Smooth muscle cell (in vitro differentiated cells): ENCODE data around the gene STXBP3. TPM values are rescaled to one million over a fixed set of nuclear protein-coding genes. Genes with fewer than 3 reads are reported as not detected.

Experiments
- DNase-seq: peaks from one replicate; lab custom pipeline; 2025; ENCODE audit not compliant: unreplicated experiment; lab: John Stamatoyannopoulos, UW
- H2AFZ ChIP-seq: fragments of 200-600 bp; sonication (generic); 2 replicates; pipeline ENCODE4 v1.6.0; 2016; ENCODE audit warnings: antibody characterized with exemption, low read depth, mild to moderate bottlenecking
- H3F3A ChIP-seq: fragments of 200-600 bp; sonication (generic); 2 replicates; pipeline ENCODE4 v1.6.0; 2017; ENCODE audit warnings: antibody characterized with exemption, low read depth
- H3K27ac ChIP-seq: fragments of 200-600 bp; sonication (generic); 2 replicates; pipeline ENCODE4 v1.5.1; 2016; ENCODE audit warnings: low read depth, mild to moderate bottlenecking
- H3K27me3 ChIP-seq: fragments of 200-600 bp; sonication (generic); 2 replicates; pipeline ENCODE4 v1.6.1; 2016; ENCODE audit warnings: low read depth, mild to moderate bottlenecking
- H3K36me3 ChIP-seq: fragments of 200-600 bp; sonication (generic); 2 replicates; pipeline ENCODE4 v1.5.1; 2016; ENCODE audit warnings: low read depth
- H3K4me1 ChIP-seq: fragments of 200-600 bp; sonication (generic); 2 replicates; pipeline ENCODE4 v1.5.1; 2016; ENCODE audit warnings: low read depth
- H3K4me2 ChIP-seq: fragments of 200-600 bp; sonication (generic); 2 replicates; pipeline ENCODE4 v1.6.0; 2016; ENCODE audit warnings: mild to moderate bottlenecking
- H3K4me3 ChIP-seq: fragments of 200-600 bp; sonication (generic); 2 replicates; pipeline ENCODE4 v1.5.1; 2016; ENCODE audit warnings: mild to moderate bottlenecking
- H3K79me2 ChIP-seq: fragments of 200-600 bp; sonication (generic); 2 replicates; pipeline ENCODE4 v1.6.0; 2016; ENCODE audit warnings: low read depth, mild to moderate bottlenecking
- H3K9ac ChIP-seq: fragments of 200-600 bp; sonication (generic); 2 replicates; pipeline ENCODE4 v1.6.0; 2016; ENCODE audit warnings: low read depth
- H3K9me3 ChIP-seq: fragments of 200-600 bp; sonication (generic); replicated peaks from 2 replicates; pipeline ENCODE4 v1.5.1; 2016; ENCODE audit warnings: low read depth
- H4K20me1 ChIP-seq: fragments of 200-600 bp; sonication (generic); 2 replicates; pipeline ENCODE4 v1.6.0; 2016; ENCODE audit warnings: low read depth
- CTCF ChIP-seq: fragments of 200-600 bp; sonication (generic); IDR thresholded peaks from 2 replicates; pipeline ENCODE4 v1.5.1; 2017; ENCODE audit warnings: borderline replicate concordance, mild to moderate bottlenecking, antibody characterized with exemption; ENCODE audit not compliant: insufficient read depth, poor library complexity, severe bottlenecking
- WGBS: methylation state at CpG from one replicate; pipeline ENCODE4 v1.1.7; 2016; ENCODE audit warnings: low lambda C conversion rate; 5-methylcytosine and 5-hydroxymethylcytosine counted together
- polyA plus RNA-seq: library from polyadenylated mRNA; unstranded; fragments of >200 nt; fragmentation: Nextera tagmentation; extraction: Ambion mirVana; gene quantifications from 2 replicates; pipeline ENCODE4 v1.2.1, GENCODE V29; 2016
- total RNA-seq: library from RNA; depleted of rRNA; stranded (reverse); fragments of >200 nt; gene quantifications from 2 replicates; pipeline ENCODE4 v1.2.3, GENCODE V29; 2014

The STXBP3 gene
- total and polyA plus RNA-seq, 2 experiments from 2014 or later, result 27.9 to 69.8 TPM

GRCh38 chr1:108703939-108704338, 42.5 kb upstream of the STXBP3 start:
- Histone ChIP-seq H3K9ac (no peak overlapping the region), H3K79me2 (no peaks in the 10 kb centered on the region), H3K27ac (peak overlapping the region; percentile 21), H3F3A (peaks cover 37% of the 10 kb centered on the region), H4K20me1 (no peaks in the 10 kb centered on the region), H3K4me3 (no peak overlapping the region), H3K4me1 (no peaks in the 10 kb centered on the region), H3K4me2 (no peak overlapping the region), H3K27me3 (no peaks in the 10 kb centered on the region), H2AFZ (no peak overlapping the region), H3K9me3 (no peaks in the 10 kb centered on the region), H3K36me3 (peaks cover 17% of the 10 kb centered on the region)
- no peak for DNase-seq
- WGBS, result 70% methylated on average over 6 of the region's 6 CpGs
- TF ChIP-seq CTCF, result no peak

- no peaks in the 10 kb centered on the region for H3K4me1 ChIP-seq
- H3K4me3 ChIP-seq, result no peak overlapping the region
- DNase-seq, result no peak
These were observed 42.0 kb upstream of the STXBP3 start for GRCh38 chr1:108704496-108704895.

GRCh38 chr1:108706643-108707042, 39.8 kb upstream of the STXBP3 start:
- no peak for DNase-seq
- Histone ChIP-seq H3K27me3 (no peaks in the 10 kb centered on the region), H3K27ac (no peak overlapping the region), H3F3A (peaks cover 14% of the 10 kb centered on the region), H3K9ac (no peak overlapping the region), H3K36me3 (no peaks in the 10 kb centered on the region), H3K4me1 (no peaks in the 10 kb centered on the region), H3K9me3 (no peaks in the 10 kb centered on the region), H4K20me1 (no peaks in the 10 kb centered on the region), H2AFZ (no peak overlapping the region), H3K79me2 (no peaks in the 10 kb centered on the region), H3K4me3 (no peak overlapping the region), H3K4me2 (no peak overlapping the region)
- WGBS, result 100% methylated on average over 3 of the region's 3 CpGs
- TF ChIP-seq CTCF, result no peak

More at GRCh38 chr1:108704496-108704895, 42.0 kb upstream of the STXBP3 start:
- no peak overlapping the region for H3K4me2 ChIP-seq
- peaks cover 32% of the 10 kb centered on the region for H3F3A ChIP-seq
- TF ChIP-seq CTCF, result no peak
- WGBS, result 87% methylated on average over 2 of the region's 2 CpGs
- H3K9me3 ChIP-seq, result no peaks in the 10 kb centered on the region
- H3K79me2 ChIP-seq, result no peaks in the 10 kb centered on the region
- no peaks in the 10 kb centered on the region for H3K27me3 ChIP-seq
- H3K36me3 ChIP-seq, result peaks cover 11% of the 10 kb centered on the region
- H4K20me1 ChIP-seq, result no peaks in the 10 kb centered on the region
- H3K27ac ChIP-seq, result peak overlapping the region; percentile 21
- no peak overlapping the region for H2AFZ ChIP-seq
- H3K9ac ChIP-seq, result no peak overlapping the region
